ENCODE data around the gene DMC1. TPM values are rescaled to one million over a fixed set of nuclear protein-coding genes. Genes with fewer than 3 reads are reported as not detected.

The DMC1 gene
- total RNA-seq, 1 experiment from 2014 or later: 0.89 TPM

GRCh38 chr22:38489142-38489541 is 80.8 kb downstream of the DMC1 start:
- Histone ChIP-seq H3K36me3 (ENCODE audit: control insufficient read depth in 1 of 2, insufficient read depth in 2 of 2, low read length in 2 of 2) (peaks cover 86 to 90% of the 10 kb centered on the region in 2 experiments), H3K4me3 (replicated peaks in 1 of 2; ENCODE audit: low read depth in 1 of 2, low read length in 2 of 2) (no peak overlapping the region), H3K4me1 (ENCODE audit: control insufficient read depth in 1 of 2, insufficient read depth in 2 of 2, low read length in 2 of 2) (no peaks in the 10 kb centered on the region; a peak in 1 of 4 replicates), H4K20me1 (ENCODE audit: insufficient read depth) (peaks cover 24% of the 10 kb centered on the region; the same call in 1 of the 2 replicates), H3K9ac (ENCODE audit: low read length) (no peak overlapping the region), H3K27ac (ENCODE audit: low read depth, low read length) (no peak overlapping the region), H3K4me2 (ENCODE audit: low read length) (no peak overlapping the region), H2AFZ (ENCODE audit: low read depth, low read length, poor library complexity, severe bottlenecking) (no peak overlapping the region), H3K79me2 (ENCODE audit: insufficient read depth, low read length) (peaks cover 62% of the 10 kb centered on the region), H3K27me3 (ENCODE audit: insufficient read depth, low read length) (no peaks in the 10 kb centered on the region), H3K9me2 (ENCODE audit: insufficient read depth) (no peaks in the 10 kb centered on the region), H3K9me3 (ENCODE audit: control insufficient read depth in 1 of 2, insufficient read depth in 1 of 2, low read depth in 1 of 2, low read length in 2 of 2) (no peaks in the 10 kb centered on the region)
- DNase-seq (ENCODE audit: low read depth, low spot score) (no peak), ATAC-seq (no peak)
- RAD21 ChIA-PET (ENCODE audit: low non-redundant PET in 1 of 2, low total read pairs in 2 of 2, uncharacterized antibody in 2 of 2, unreplicated experiment in 2 of 2): no interaction called here
- CTCF ChIA-PET: no interaction called here
- TF ChIP-seq CBX3 (IDR thresholded peaks at IDR 0.05; ENCODE audit: low read depth): no peak
- TF ChIP-seq FOSL1 (IDR thresholded peaks at IDR 0.05; ENCODE audit: low read depth): no peak
- TF ChIP-seq POLR2A (IDR thresholded peaks at IDR 0.05; ENCODE audit: borderline replicate concordance, extremely low read depth, insufficient read depth, insufficient read length): no peak
- TF ChIP-seq ZBTB33 (IDR thresholded peaks at IDR 0.05; ENCODE audit: extremely low read depth, insufficient replicate concordance, low read length): no peak
- TF ChIP-seq JUND (IDR thresholded peaks at IDR 0.05): no peak
- no peak for TF ChIP-seq TCF7L2 (IDR thresholded peaks at IDR 0.05; ENCODE audit: borderline replicate concordance, extremely low read depth, insufficient read depth, insufficient read length)
- no peak for TF ChIP-seq SRF (IDR thresholded peaks at IDR 0.05; ENCODE audit: low read depth)
- no peak for TF ChIP-seq ATF3 (IDR thresholded peaks at IDR 0.05)
- no peak for TF ChIP-seq POLR2AphosphoS5 (IDR thresholded peaks at IDR 0.05; ENCODE audit: low read depth, low read length)
- TF ChIP-seq SIN3A (IDR thresholded peaks at IDR 0.05; ENCODE audit: low read depth): no peak
- no TSS peak for BruUV-seq (replicated peaks)
- intact Hi-C loops (cut with micrococcal nuclease): no loop called here
- POLR2A ChIA-PET: no interaction called here

Measured in HCT116 (cell line).